ENCODE data around the gene CDHR1.

GRCh38 chr10:84181631-84182030 lies 12.7 kb upstream of the CDHR1 start:
- TF ChIP-seq CTCF (IDR thresholded peaks at IDR 0.05) (no peak), POLR2A (IDR thresholded peaks at IDR 0.05) (no peak)

Data from heart left ventricle (tissue), 13 donors.